CD4-positive, alpha-beta memory T cell (primary cell): ENCODE data around the gene CMC2. TPM values are rescaled to one million over a fixed set of nuclear protein-coding genes. Genes with fewer than 3 reads are reported as not detected.
A peak's percentile ranks its signal among the peaks of the same experiment; 100 is the strongest.

Experiments used
- CTCF ChIA-PET: fragments of 350-600 bp; sonication (Branson Sonifier 250); formaldehyde crosslinking; loops from one replicate; lab custom pipeline; 2021; ENCODE audit warnings: inconsistent platforms; ENCODE audit not compliant: partially characterized antibody; lab: Charles Lee
- POLR2A ChIA-PET: fragments of 350-600 bp; sonication (Branson Sonifier 250); formaldehyde crosslinking; loops from one replicate; lab custom pipeline; 2021; ENCODE audit not compliant: partially characterized antibody; lab: Charles Lee
- DNase-seq, 5 donors: peaks; one replicate each; pipeline versions ENCODE4 v3.0.0 to v3.0.0-alpha.2; 2020 to 2022; ENCODE audit warnings: mixed read lengths in 1 of 5
- H3K27ac ChIP-seq: one replicate; pipeline ENCODE4 v1.7.0; 2013; ENCODE audit warnings: low read depth, low read length
- H3K27me3 ChIP-seq: 2 replicates; pipeline ENCODE4 v1.7.0; 2013; ENCODE audit warnings: mild to moderate bottlenecking, low read length, moderate library complexity; ENCODE audit not compliant: insufficient read depth
- H3K36me3 ChIP-seq: 2 replicates; pipeline ENCODE4 v1.7.0; 2013; ENCODE audit warnings: mild to moderate bottlenecking, low read length, moderate library complexity; ENCODE audit not compliant: insufficient read depth
- H3K4me1 ChIP-seq: 2 replicates; pipeline ENCODE4 v1.7.0; 2013; ENCODE audit warnings: mild to moderate bottlenecking, low read length, moderate library complexity; ENCODE audit not compliant: insufficient read depth
- H3K4me3 ChIP-seq, 2 donors: one replicate each; pipeline ENCODE4 v1.7.0; 2013; ENCODE audit warnings: low read length in 2 of 2, mild to moderate bottlenecking in 1 of 2
- H3K9me3 ChIP-seq, 2 donors: one replicate each; pipeline ENCODE4 v1.7.0; 2013; ENCODE audit warnings: low read length in 2 of 2, control low read depth in 1 of 2; ENCODE audit not compliant: control insufficient read depth in 1 of 2
- H3K27ac Mint-ChIP-seq, 7 donors: one replicate each; pipeline ENCODE4 v1.8.0; 2020 to 2021; ENCODE audit warnings: mixed read lengths in 7 of 7, mild to moderate bottlenecking in 6 of 7, inconsistent platforms in 3 of 7, moderate library complexity in 3 of 7
- H3K27me3 Mint-ChIP-seq, 2 donors: one replicate each; pipeline ENCODE4 v1.8.0; 2020 to 2021; ENCODE audit warnings: mixed read lengths in 2 of 2
- H3K36me3 Mint-ChIP-seq, 2 donors: one replicate each; pipeline ENCODE4 v1.8.0; 2020 to 2021; ENCODE audit warnings: mixed read lengths in 2 of 2, inconsistent platforms in 1 of 2, mild to moderate bottlenecking in 1 of 2
- H3K4me1 Mint-ChIP-seq, 4 donors: one replicate each; pipeline ENCODE4 v1.8.0; 2020 to 2021; ENCODE audit warnings: mixed read lengths in 4 of 4, mild to moderate bottlenecking in 1 of 4
- H3K4me3 Mint-ChIP-seq, 8 donors: one replicate each; pipeline ENCODE4 v1.8.0; 2020 to 2021; ENCODE audit warnings: mixed read lengths in 8 of 8, mild to moderate bottlenecking in 7 of 8, moderate library complexity in 6 of 8, inconsistent platforms in 3 of 8
- H3K9me3 Mint-ChIP-seq, 8 donors: one replicate each; pipeline ENCODE4 v1.8.0; 2020 to 2021; ENCODE audit warnings: mixed read lengths in 8 of 8, mild to moderate bottlenecking in 5 of 8, inconsistent platforms in 3 of 8, moderate library complexity in 1 of 8
- intact Hi-C: fragments of 100-400 bp; cut with micrococcal nuclease; formaldehyde crosslinking; loops from one replicate; pipeline ENCODE4 v1.15.1; 2023
- polyA plus RNA-seq, 2 donors: library from polyadenylated mRNA; unstranded; fragments of 300-500 nt; fragmentation: Illumina TruSeq; gene quantifications; one replicate each; pipeline ENCODE4 v1.2.3, GENCODE V29; 2021
- total RNA-seq, 2 experiments: library from RNA; stranded (reverse); gene quantifications; one replicate each; pipeline ENCODE4 v1.2.3, GENCODE V29; 2021

Gene CMC2
- total and polyA plus RNA-seq, 4 experiments from 2014 or later: 39.7 to 154 (median 74.5) TPM

DNA sequence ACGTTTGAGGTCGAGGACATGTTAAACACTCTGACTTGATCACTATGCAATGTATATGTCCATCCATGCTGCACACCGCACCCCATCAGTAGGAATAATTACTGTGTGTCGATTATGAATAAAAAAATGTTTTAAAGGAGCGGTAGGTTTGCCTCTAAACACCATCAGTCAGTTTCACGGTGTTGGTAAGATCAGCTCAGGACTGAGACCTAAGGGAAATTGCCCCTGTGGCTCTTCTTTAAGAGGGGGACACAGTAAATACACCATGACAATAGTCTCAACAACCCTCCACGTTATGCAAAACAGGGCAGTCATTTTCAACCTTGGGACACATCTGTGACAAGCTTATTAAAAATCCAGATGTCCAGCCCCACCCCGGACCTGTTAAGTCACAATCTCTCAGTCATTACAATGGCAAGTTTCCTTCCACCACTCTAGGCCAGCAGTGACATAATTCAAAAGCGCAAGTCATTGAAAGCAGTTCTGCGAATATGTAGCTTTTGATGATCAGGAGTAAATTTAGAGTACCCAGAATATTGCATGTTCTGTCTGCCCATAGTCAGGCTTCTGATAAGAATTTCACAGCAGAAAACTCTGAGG lies 30.2 kb upstream of the CMC2 start:
- H3K36me3 Mint-ChIP-seq: peaks cover 14 to 17% of the 10 kb centered on the region in 2 donors
- peak overlapping the region; percentile 50 for H3K27ac ChIP-seq
- intact Hi-C loops: no loop called here
- DNase-seq: no peak
- peak overlapping the region; percentile 83 to 91 (median 88) for H3K4me3 Mint-ChIP-seq
- H3K27me3 ChIP-seq: no peaks in the 10 kb centered on the region
- H3K4me1 ChIP-seq: peaks cover 29% of the 10 kb centered on the region
- no peaks in the 10 kb centered on the region for H3K9me3 Mint-ChIP-seq
- H3K27ac Mint-ChIP-seq: peak overlapping the region; percentile 35 to 89 (median 85)
- H3K4me3 ChIP-seq: peak overlapping the region; percentile 56 to 68
- H3K36me3 ChIP-seq: peaks cover 7% of the 10 kb centered on the region
- CTCF ChIA-PET: interaction anchor here (1.2 to 6.4 kb wide), 8 partner anchors 17 to 44 kb away, joined by 3 to 91 read pairs (median 15); partner anchors contain the start of genes C16orf46, CENPN and CMC2
- peaks cover 21 to 42% (median 32%) of the 10 kb centered on the region in 4 donors for H3K4me1 Mint-ChIP-seq
- no peaks in the 10 kb centered on the region for H3K9me3 ChIP-seq
- POLR2A ChIA-PET: interaction anchor here (1.0 to 6.7 kb wide), 4 partner anchors 22 to 40 kb away, joined by 4 to 66 read pairs (median 24); partner anchors contain the start of genes C16orf46, CENPN and CMC2
- H3K27me3 Mint-ChIP-seq: no peaks in the 10 kb centered on the region

- no peaks in the 10 kb centered on the region for H3K27me3 ChIP-seq
- H3K4me1 ChIP-seq: peaks cover 29% of the 10 kb centered on the region
- ChIA-PET POLR2A (interaction anchor here (0.6 to 6.7 kb wide), 9 partner anchors 9 to 279 kb away, joined by 3 to 66 read pairs (median 4); partner anchors contain the start of genes C16orf46, CENPN, CMC2 and GAN), CTCF (interaction anchor here (0.6 to 6.4 kb wide), 17 partner anchors 10 to 56 kb away, joined by 3 to 91 read pairs (median 5); partner anchors contain the start of genes C16orf46, CENPN and CMC2)
- peak overlapping the region; percentile 50 for H3K27ac ChIP-seq
- intact Hi-C loops: loop anchor here (1.0 kb wide), 3 partner anchors 29 to 60 kb away; partner anchors contain the start of genes C16orf46, CENPN and GCSH
- H3K4me3 Mint-ChIP-seq: peak overlapping the region; percentile 83 to 91 (median 88)
- peak overlapping the region; percentile 35 to 89 (median 85) for H3K27ac Mint-ChIP-seq
- peaks cover under 1% of the 10 kb centered on the region for H3K36me3 ChIP-seq
- H3K9me3 Mint-ChIP-seq: no peaks in the 10 kb centered on the region
- H3K36me3 Mint-ChIP-seq: peaks cover 8 to 11% of the 10 kb centered on the region in 2 donors
- peaks cover 21 to 42% (median 30%) of the 10 kb centered on the region in 4 donors for H3K4me1 Mint-ChIP-seq
- H3K27me3 Mint-ChIP-seq: no peaks in the 10 kb centered on the region
- DNase-seq: peak in 1 of 5 donors; percentile 62
- H3K9me3 ChIP-seq: no peaks in the 10 kb centered on the region
- peak overlapping the region; percentile 56 to 68 for H3K4me3 ChIP-seq
Measured at GRCh38 chr16:81035975-81036750, 29.5 kb upstream of the CMC2 start.

DNA sequence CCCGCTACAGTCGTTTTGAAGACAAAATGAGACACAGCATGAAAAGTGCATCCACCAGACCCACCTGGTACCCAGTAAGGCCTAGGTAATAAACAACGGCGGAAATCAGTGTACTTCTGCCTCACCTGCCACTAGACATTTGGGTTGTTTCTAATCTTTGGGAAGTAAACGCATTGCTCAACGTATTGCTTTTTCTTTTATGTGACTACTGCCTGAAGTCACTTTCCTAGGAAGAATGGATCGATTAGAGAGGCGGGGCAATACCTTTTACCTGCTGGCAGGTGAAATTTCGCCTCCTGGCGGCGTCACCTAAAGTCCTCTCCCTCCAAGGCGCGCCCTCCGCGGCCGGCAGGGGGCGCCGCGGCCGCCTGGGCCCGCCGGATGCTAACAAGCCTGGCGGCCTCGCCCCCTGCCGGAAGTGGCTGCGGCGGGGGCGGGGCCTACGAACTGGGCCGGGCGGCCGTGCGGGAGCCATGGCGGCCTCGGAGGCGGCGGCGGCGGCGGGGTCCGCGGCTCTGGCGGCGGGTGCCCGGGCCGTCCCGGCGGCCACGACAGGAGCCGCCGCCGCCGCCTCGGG lies 28.8 kb upstream of the CMC2 start, which contains the start of gene ATMIN:
ATMIN (plus strand) TSS at position 445 of the 577 bp plus-strand sequence; CDS start at position 474, 29 bp downstream.
- peak within 1 kb of the TSS; percentile 50 for H3K27ac ChIP-seq
- Mint-ChIP-seq H3K27ac (peak within 1 kb of the TSS; percentile 68 to 89 (median 85)), H3K9me3 (no peaks in the 10 kb centered on the region)

DNA sequence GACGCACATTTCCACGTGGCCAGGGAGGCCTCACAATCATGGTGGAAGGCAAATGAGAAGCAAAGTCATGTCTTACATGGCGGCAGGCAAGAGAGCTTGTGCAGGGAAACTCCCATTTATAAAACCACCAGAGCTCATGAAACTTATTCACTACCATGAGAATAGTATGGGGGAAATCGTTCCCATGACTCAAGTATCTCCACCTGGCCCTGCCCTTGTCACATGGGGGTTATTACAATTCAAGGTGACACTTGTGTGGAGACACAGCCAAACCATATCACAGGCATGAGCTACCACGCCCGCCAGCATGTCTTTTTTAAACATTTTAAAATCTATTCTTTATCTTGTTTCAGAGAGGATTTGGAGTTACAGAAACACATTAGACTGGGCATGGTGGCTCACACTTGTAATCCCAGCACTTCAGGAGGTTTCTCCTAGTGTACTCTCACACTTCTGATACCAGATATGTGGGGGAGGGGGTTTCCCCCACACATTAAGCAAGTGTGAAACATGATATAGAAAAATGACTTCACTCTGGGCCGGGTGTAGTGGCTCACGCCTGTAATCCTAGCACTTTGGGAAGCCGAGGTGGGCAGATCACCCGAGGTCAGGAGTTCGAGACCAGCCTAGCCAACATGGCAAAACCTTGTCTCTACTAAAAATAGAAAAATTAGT lies 23.4 kb upstream of the CMC2 start:
- ChIA-PET CTCF (interaction anchor here (1.6 kb wide), 1 partner anchor 19 kb away, joined by 4 read pairs; no protein-coding TSS in a partner anchor), POLR2A (interaction anchor here (0.9 kb wide), 1 partner anchor 26 kb away, joined by 4 read pairs; no protein-coding TSS in a partner anchor)
- Histone ChIP-seq H3K27me3 (no peaks in the 10 kb centered on the region), H3K27ac (no peak overlapping the region), H3K9me3 (no peaks in the 10 kb centered on the region), H3K36me3 (no peaks in the 10 kb centered on the region), H3K4me3 (no peak overlapping the region), H3K4me1 (no peaks in the 10 kb centered on the region)
- peaks cover 0 to 10% of the 10 kb centered on the region in 2 donors for H3K36me3 Mint-ChIP-seq
- no peaks in the 10 kb centered on the region for H3K27me3 Mint-ChIP-seq
- no peaks in the 10 kb centered on the region for H3K9me3 Mint-ChIP-seq
- H3K4me1 Mint-ChIP-seq: peaks cover 0 to 5% (median 0%) of the 10 kb centered on the region in 4 donors
- no peak for DNase-seq
- no peak overlapping the region for H3K4me3 Mint-ChIP-seq
- intact Hi-C loops: no loop called here
- H3K27ac Mint-ChIP-seq: no peak overlapping the region

More for the DNA sequence above, 28.8 kb upstream of the CMC2 start, which contains the start of gene ATMIN:
- CTCF ChIA-PET: interaction anchor here (0.6 to 6.4 kb wide), 19 partner anchors 9 to 63 kb away, joined by 3 to 91 read pairs (median 5); partner anchors contain the start of genes C16orf46, CENPN and CMC2
- Mint-ChIP-seq H3K4me3 (peak within 1 kb of the TSS; percentile 83 to 91 (median 88)), H3K4me1 (peaks cover 18 to 42% (median 28%) of the 10 kb centered on the region in 4 donors), H3K27me3 (no peaks in the 10 kb centered on the region), H3K36me3 (peaks cover 3 to 6% of the 10 kb centered on the region in 2 donors)
- H3K36me3 ChIP-seq: no peaks in the 10 kb centered on the region
- peak within 1 kb of the TSS; percentile 56 to 68 for H3K4me3 ChIP-seq
- POLR2A ChIA-PET: interaction anchor here (0.6 to 6.7 kb wide), 9 partner anchors 10 to 279 kb away, joined by 3 to 66 read pairs (median 4); partner anchors contain the start of genes C16orf46, CENPN, CMC2 and GAN
- peak; percentile 81 to 91 (median 89) for DNase-seq
- no peaks in the 10 kb centered on the region for H3K27me3 ChIP-seq
- intact Hi-C loops: loop anchor here (1.0 kb wide), 3 partner anchors 28 to 61 kb away; partner anchors contain the start of genes C16orf46, CENPN and GCSH
- H3K4me1 ChIP-seq: peaks cover 29% of the 10 kb centered on the region
- H3K9me3 ChIP-seq: no peaks in the 10 kb centered on the region

DNA sequence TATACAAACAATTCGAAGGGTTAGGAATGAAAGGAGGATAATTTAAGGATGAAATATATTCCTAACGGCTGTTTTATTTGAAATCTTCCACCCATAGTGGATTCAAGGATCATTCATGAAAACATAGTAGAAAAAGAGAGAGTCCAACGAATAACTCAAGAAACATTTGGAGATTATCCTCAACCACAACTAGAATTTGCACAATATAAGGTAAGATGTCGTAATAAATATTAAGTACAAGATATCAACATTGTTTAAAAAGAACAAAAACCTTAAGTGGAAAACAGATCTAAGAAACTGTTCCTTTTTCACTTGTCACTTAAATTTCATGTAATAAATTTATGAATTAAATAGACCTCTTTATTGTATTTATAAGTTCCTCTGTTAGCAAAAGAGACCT lies 19.7 kb upstream of the CMC2 start:
- Mint-ChIP-seq H3K4me3 (no peak overlapping the region), H3K4me1 (no peaks in the 10 kb centered on the region), H3K9me3 (no peaks in the 10 kb centered on the region), H3K27me3 (no peaks in the 10 kb centered on the region), H3K36me3 (peaks cover 7 to 12% of the 10 kb centered on the region in 2 donors), H3K27ac (no peak overlapping the region)
- Histone ChIP-seq H3K36me3 (peaks cover 1% of the 10 kb centered on the region), H3K27ac (no peak overlapping the region), H3K9me3 (no peaks in the 10 kb centered on the region), H3K27me3 (no peaks in the 10 kb centered on the region), H3K4me3 (no peak overlapping the region), H3K4me1 (no peaks in the 10 kb centered on the region)
- no peak for DNase-seq
- intact Hi-C loops: no loop called here
- CTCF ChIA-PET: interaction anchor here (1.0 kb wide), 1 partner anchor 9 kb away, joined by 3 read pairs; the partner anchor contains the start of gene ATMIN
- POLR2A ChIA-PET: no interaction called here

- POLR2A ChIA-PET: interaction anchor here (1.2 to 1.3 kb wide), 2 partner anchors 11 to 17 kb away, joined by 3 to 5 read pairs; partner anchors contain the start of genes ATMIN, CENPN and CMC2
- no peaks in the 10 kb centered on the region for H3K9me3 ChIP-seq
- H3K36me3 ChIP-seq: peaks cover 8% of the 10 kb centered on the region
- H3K4me3 Mint-ChIP-seq: peak overlapping the region in 1 of 8 donors; percentile 10
- no peak for DNase-seq
- H3K9me3 Mint-ChIP-seq: no peaks in the 10 kb centered on the region
- peaks cover 2 to 4% (median 4%) of the 10 kb centered on the region in 4 donors for H3K4me1 Mint-ChIP-seq
- H3K27ac ChIP-seq: no peak overlapping the region
- CTCF ChIA-PET: interaction anchor here (0.8 to 4.9 kb wide), 6 partner anchors 11 to 17 kb away, joined by 3 to 26 read pairs (median 4); partner anchors contain the start of genes CENPN and CMC2
- H3K27ac Mint-ChIP-seq: no peak overlapping the region
- intact Hi-C loops: no loop called here
- no peaks in the 10 kb centered on the region for H3K27me3 Mint-ChIP-seq
- H3K4me3 ChIP-seq: no peak overlapping the region
- peaks cover 12 to 20% of the 10 kb centered on the region in 2 donors for H3K36me3 Mint-ChIP-seq
- H3K27me3 ChIP-seq: no peaks in the 10 kb centered on the region
- no peaks in the 10 kb centered on the region for H3K4me1 ChIP-seq
Measured at GRCh38 chr16:81018496-81018895, 11.8 kb upstream of the CMC2 start.
